Astrocyte (in vitro differentiated cells and primary cell): ENCODE data around the gene PCYT1A.

Experiments used
- CTCF ChIP-seq: IDR thresholded peaks from 2 replicates; pipeline ENCODE4 v1.5.1; 2011; ENCODE audit warnings: low read depth, mild to moderate bottlenecking, inconsistent platforms, low read length, moderate library complexity; ENCODE audit not compliant: insufficient read depth
- EZH2 ChIP-seq: IDR thresholded peaks from 2 replicates; pipeline ENCODE4 v1.6.1; 2012; ENCODE audit warnings: mild to moderate bottlenecking, low read length, inconsistent platforms; ENCODE audit not compliant: insufficient read depth

GRCh38 chr3:196220991-196221390, 66.5 kb downstream of the PCYT1A start:
- no peak for TF ChIP-seq CTCF
- TF ChIP-seq EZH2: no peak
